Suprapubic skin (tissue), 4 donors: ENCODE results near the gene ZNF180.

Source experiments
- POLR2A ChIP-seq, 2 donors: fragments of 450-650 bp; IDR thresholded peaks; one replicate each; pipeline ENCODE4 v1.6.1; 2017; ENCODE audit warnings: antibody characterized with exemption in 2 of 2, mild to moderate bottlenecking in 2 of 2, moderate library complexity in 2 of 2
- POLR2AphosphoS5 ChIP-seq, 3 donors: sonication (generic); formaldehyde crosslinking; IDR thresholded peaks; one replicate each; pipeline ENCODE4 v1.6.1; 2017; ENCODE audit warnings: antibody characterized with exemption in 3 of 3
- TF ChIP-seq, protein P1 (sequence below), 2 donors: fragments of 200-600 bp in 1 of 2; fragments of 450-650 bp in 1 of 2; sonication (generic) in 1 of 2; IDR thresholded peaks; one replicate each; pipeline ENCODE4 v1.5.1; 2016 to 2019; ENCODE audit warnings: antibody characterized with exemption in 2 of 2, mild to moderate bottlenecking in 1 of 2, moderate library complexity in 1 of 2

DNA sequence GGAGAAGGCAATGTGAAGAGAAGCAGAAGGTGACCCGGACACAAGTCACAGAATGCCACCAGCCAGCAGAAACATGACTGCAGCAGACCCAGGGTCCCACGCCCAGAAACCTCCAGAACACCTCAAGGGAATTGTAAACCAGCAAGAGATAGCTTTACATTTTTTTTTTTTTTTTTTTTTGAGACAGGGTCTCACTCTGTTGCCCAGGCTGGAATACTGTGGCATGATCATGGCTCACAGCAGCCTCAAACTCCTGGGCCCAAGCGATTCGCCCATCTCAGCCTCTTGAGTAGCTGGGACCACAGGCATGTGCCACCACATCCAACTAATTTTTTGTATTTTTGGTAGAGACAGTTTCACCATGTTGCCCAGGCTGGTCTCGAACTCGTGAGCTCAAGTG lies 39.7 kb upstream of the ZNF180 start:
- TF ChIP-seq POLR2A (IDR thresholded peaks at IDR 0.05) (no peak), POLR2AphosphoS5 (IDR thresholded peaks at IDR 0.05) (no peak)
- TF ChIP-seq, protein P1, sequence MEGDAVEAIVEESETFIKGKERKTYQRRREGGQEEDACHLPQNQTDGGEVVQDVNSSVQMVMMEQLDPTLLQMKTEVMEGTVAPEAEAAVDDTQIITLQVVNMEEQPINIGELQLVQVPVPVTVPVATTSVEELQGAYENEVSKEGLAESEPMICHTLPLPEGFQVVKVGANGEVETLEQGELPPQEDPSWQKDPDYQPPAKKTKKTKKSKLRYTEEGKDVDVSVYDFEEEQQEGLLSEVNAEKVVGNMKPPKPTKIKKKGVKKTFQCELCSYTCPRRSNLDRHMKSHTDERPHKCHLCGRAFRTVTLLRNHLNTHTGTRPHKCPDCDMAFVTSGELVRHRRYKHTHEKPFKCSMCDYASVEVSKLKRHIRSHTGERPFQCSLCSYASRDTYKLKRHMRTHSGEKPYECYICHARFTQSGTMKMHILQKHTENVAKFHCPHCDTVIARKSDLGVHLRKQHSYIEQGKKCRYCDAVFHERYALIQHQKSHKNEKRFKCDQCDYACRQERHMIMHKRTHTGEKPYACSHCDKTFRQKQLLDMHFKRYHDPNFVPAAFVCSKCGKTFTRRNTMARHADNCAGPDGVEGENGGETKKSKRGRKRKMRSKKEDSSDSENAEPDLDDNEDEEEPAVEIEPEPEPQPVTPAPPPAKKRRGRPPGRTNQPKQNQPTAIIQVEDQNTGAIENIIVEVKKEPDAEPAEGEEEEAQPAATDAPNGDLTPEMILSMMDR (IDR thresholded peaks at IDR 0.05): no peak
